ENCODE measurements around the gene HIVEP1. TPM values are rescaled to one million over a fixed set of nuclear protein-coding genes. Genes with fewer than 3 reads are reported as not detected.

Gene HIVEP1
- polyA plus RNA-seq, 1 of the 3 experiments (the other 2 are of a cell fraction), result 7.7 TPM

GRCh38 chr6:12017876-12018401, 5.8 kb downstream of the HIVEP1 start (continued):
- TF ChIP-seq GATA2 (CRISPR knock-in tag; IDR thresholded peaks at IDR 0.05) (no peak), ELF1 (IDR thresholded peaks at IDR 0.05) (no peak), USF2 (IDR thresholded peaks at IDR 0.05; ENCODE audit: borderline replicate concordance, low read depth, low read length) (no peak), TEAD4 (IDR thresholded peaks at IDR 0.05; ENCODE audit: borderline replicate concordance, insufficient read depth) (no peak), SMC3 (IDR thresholded peaks at IDR 0.05; ENCODE audit: low read depth, low read length) (no peak)
- TF ChIP-seq, protein P1, sequence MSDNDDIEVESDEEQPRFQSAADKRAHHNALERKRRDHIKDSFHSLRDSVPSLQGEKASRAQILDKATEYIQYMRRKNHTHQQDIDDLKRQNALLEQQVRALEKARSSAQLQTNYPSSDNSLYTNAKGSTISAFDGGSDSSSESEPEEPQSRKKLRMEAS (IDR thresholded peaks at IDR 0.05; ENCODE audit: low read depth), result no peak

DNA sequence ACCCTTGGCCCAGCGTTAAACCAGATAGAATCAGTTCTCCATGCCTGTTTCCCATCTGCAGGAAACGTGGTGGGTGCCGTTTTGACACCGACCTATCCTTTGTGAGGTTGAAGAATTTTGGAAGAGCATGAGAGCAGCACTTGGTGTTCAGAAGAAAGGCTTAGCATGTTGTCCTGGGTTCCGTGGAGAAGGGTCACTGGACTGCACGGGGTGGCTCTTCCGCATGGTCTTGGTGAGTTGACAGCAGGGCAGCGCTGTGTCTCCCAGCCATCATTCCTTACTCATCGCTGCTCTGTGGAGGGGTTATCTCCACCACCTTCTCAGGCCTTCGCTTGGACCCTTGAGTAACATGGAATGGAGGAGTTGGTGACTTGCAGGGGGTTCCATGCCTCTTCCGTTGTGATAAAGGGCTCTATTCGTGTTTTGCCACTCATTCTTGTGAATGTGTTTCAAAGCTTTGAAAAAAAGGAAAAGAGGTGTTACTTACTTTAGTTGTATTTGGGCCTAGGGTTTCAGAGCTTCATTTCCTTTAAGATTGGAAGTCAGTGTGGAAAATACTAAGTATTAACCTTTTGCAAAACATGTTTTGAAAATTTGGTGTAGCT, 8.2 kb downstream of the HIVEP1 start:
- no peaks in the 10 kb centered on the region for H4K20me1 ChIP-seq (ENCODE audit: insufficient read depth)
- peaks cover 65% of the 10 kb centered on the region for H3K79me2 ChIP-seq (ENCODE audit: insufficient read depth)
- H3K4me3 ChIP-seq (ENCODE audit: low read depth in 2 of 2, low read length in 1 of 2), result no peak overlapping the region
- H3K9me3 ChIP-seq, result no peaks in the 10 kb centered on the region
- WGBS (ENCODE audit: low lambda C conversion rate), result 93% methylated on average over 8 of the region's 12 CpGs
- no peak for DNase-seq
- no peak overlapping the region for H3K9ac ChIP-seq
- no peaks in the 10 kb centered on the region for H3K9me2 ChIP-seq
- H2AFZ ChIP-seq (ENCODE audit: low read depth), result no peak overlapping the region
- TF ChIP-seq TCF12 (IDR thresholded peaks at IDR 0.05), result no peak
- TF ChIP-seq SMC3 (IDR thresholded peaks at IDR 0.05; ENCODE audit: low read depth, low read length), result no peak
- no peak for TF ChIP-seq PBX3 (IDR thresholded peaks at IDR 0.05)
- TF ChIP-seq YY1 (IDR thresholded peaks at IDR 0.05; ENCODE audit: low read depth), result no peak
- no peak for TF ChIP-seq FOSL2 (IDR thresholded peaks at IDR 0.05; ENCODE audit: borderline replicate concordance, low read depth)
- no peak for TF ChIP-seq CHD2 (IDR thresholded peaks at IDR 0.05; ENCODE audit: low read length, partially characterized antibody)
- TF ChIP-seq, protein P2, sequence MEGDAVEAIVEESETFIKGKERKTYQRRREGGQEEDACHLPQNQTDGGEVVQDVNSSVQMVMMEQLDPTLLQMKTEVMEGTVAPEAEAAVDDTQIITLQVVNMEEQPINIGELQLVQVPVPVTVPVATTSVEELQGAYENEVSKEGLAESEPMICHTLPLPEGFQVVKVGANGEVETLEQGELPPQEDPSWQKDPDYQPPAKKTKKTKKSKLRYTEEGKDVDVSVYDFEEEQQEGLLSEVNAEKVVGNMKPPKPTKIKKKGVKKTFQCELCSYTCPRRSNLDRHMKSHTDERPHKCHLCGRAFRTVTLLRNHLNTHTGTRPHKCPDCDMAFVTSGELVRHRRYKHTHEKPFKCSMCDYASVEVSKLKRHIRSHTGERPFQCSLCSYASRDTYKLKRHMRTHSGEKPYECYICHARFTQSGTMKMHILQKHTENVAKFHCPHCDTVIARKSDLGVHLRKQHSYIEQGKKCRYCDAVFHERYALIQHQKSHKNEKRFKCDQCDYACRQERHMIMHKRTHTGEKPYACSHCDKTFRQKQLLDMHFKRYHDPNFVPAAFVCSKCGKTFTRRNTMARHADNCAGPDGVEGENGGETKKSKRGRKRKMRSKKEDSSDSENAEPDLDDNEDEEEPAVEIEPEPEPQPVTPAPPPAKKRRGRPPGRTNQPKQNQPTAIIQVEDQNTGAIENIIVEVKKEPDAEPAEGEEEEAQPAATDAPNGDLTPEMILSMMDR (IDR thresholded peaks at IDR 0.05), result no peak
- no peak for TF ChIP-seq NFIC (IDR thresholded peaks at IDR 0.05; ENCODE audit: borderline replicate concordance)
- TF ChIP-seq, protein P3, sequence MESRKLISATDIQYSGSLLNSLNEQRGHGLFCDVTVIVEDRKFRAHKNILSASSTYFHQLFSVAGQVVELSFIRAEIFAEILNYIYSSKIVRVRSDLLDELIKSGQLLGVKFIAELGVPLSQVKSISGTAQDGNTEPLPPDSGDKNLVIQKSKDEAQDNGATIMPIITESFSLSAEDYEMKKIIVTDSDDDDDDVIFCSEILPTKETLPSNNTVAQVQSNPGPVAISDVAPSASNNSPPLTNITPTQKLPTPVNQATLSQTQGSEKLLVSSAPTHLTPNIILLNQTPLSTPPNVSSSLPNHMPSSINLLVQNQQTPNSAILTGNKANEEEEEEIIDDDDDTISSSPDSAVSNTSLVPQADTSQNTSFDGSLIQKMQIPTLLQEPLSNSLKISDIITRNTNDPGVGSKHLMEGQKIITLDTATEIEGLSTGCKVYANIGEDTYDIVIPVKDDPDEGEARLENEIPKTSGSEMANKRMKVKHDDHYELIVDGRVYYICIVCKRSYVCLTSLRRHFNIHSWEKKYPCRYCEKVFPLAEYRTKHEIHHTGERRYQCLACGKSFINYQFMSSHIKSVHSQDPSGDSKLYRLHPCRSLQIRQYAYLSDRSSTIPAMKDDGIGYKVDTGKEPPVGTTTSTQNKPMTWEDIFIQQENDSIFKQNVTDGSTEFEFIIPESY (IDR thresholded peaks at IDR 0.05; ENCODE audit: borderline replicate concordance, low read depth), result no peak
- no peak for TF ChIP-seq GATA2 (CRISPR knock-in tag; IDR thresholded peaks at IDR 0.05)
- TF ChIP-seq RFX5 (IDR thresholded peaks at IDR 0.05; ENCODE audit: low read length), result no peak
- no peak for TF ChIP-seq SIN3A (IDR thresholded peaks at IDR 0.05; ENCODE audit: borderline replicate concordance, low read depth, low read length)
- ChIA-PET CTCF (no interaction called here), POLR2A (no interaction called here)
- H3K36me3 ChIP-seq (replicated peaks in 1 of 2; ENCODE audit: control insufficient read depth in 1 of 2, insufficient read depth in 2 of 2, low read length in 1 of 2), result peaks cover 29 to 36% of the 10 kb centered on the region in 2 experiments
- no peak overlapping the region for H3K4me2 ChIP-seq
- H3F3A ChIP-seq (replicated peaks; ENCODE audit: insufficient read depth), result peaks cover 6% of the 10 kb centered on the region
- H3K27me3 ChIP-seq (ENCODE audit: insufficient read depth), result no peaks in the 10 kb centered on the region
- no peak overlapping the region for H3K27ac ChIP-seq (ENCODE audit: low read depth in 2 of 2, low read length in 1 of 2)
- peaks cover 2 to 15% of the 10 kb centered on the region in 2 experiments for H3K4me1 ChIP-seq (ENCODE audit: control insufficient read depth in 1 of 2, insufficient read depth in 2 of 2, low read depth in 1 of 2, low read length in 1 of 2)

Measured in SK-N-SH (cell line).